A549 (cell line): ENCODE measurements around the gene TFPT.

Source experiments
- CTCF ChIP-seq: fragments of >200 bp; sonication (Bioruptor Twin); formaldehyde crosslinking; IDR thresholded peaks from 3 replicates; pipeline ENCODE4 v1.5.1; 2016
- ELK1 ChIP-seq: fragments of 150-350 bp; IDR thresholded peaks from 2 replicates; pipeline ENCODE4 v1.6.1; 2014; ENCODE audit warnings: low read depth, mild to moderate bottlenecking, low read length
- ESRRA ChIP-seq: fragments of 150-350 bp; IDR thresholded peaks from 2 replicates; pipeline ENCODE4 v1.6.1; 2014; ENCODE audit warnings: mild to moderate bottlenecking, low read length, borderline replicate concordance
- MAX ChIP-seq: IDR thresholded peaks from 2 replicates; pipeline ENCODE4 v1.6.1; 2012
- POLR2A ChIP-seq: IDR thresholded peaks from 2 replicates; pipeline ENCODE4 v1.6.1; 2012; ENCODE audit warnings: mild to moderate bottlenecking, low read length
- RARB ChIP-seq: fragments of 250-450 bp; sonication (Bioruptor Pico); IDR thresholded peaks from 2 replicates; pipeline ENCODE4 v1.8.0; 2021; ENCODE audit warnings: mild to moderate bottlenecking, moderate library complexity
- RCOR1 ChIP-seq: fragments of 150-350 bp; IDR thresholded peaks from 2 replicates; pipeline ENCODE4 v1.6.1; 2014; ENCODE audit warnings: antibody characterized with exemption, low read length, low read depth
- REST ChIP-seq: fragments of 200-600 bp; sonication (generic); IDR thresholded peaks from 2 replicates; pipeline ENCODE4 v1.6.1; 2016; ENCODE audit warnings: antibody characterized with exemption, mild to moderate bottlenecking, moderate library complexity

- TF ChIP-seq MAX (no peak), POLR2A (no peak), ELK1 (no peak), RARB (CRISPR knock-in tag) (no peak), CTCF (no peak), RCOR1 (no peak), ESRRA (no peak), REST (no peak)
Measured at GRCh38 chr19:54149021-54149812, 33.8 kb upstream of the TFPT start.
